Jurkat, Clone E6-1 (cell line): ENCODE measurements around the gene SIRT2.

Experiments used
- DNase-seq: peaks from one replicate; pipeline ENCODE4 v3.0.0-alpha.2; 2011; ENCODE audit warnings: low read depth, low spot score
- H3K4me3 ChIP-seq: 2 replicates; pipeline ENCODE4 v1.5.1; 2011; ENCODE audit warnings: mild to moderate bottlenecking, low read length, control low read depth, moderate library complexity

The SIRT2 gene

GRCh38 chr19:38921420-38922274 is 22.2 kb upstream of the SIRT2 start:
- H3K4me3 ChIP-seq = no peak overlapping the region
- DNase-seq = no peak

- no peak for DNase-seq
These were observed 21.4 kb upstream of the SIRT2 start for GRCh38 chr19:38920602-38921419.

DNA sequence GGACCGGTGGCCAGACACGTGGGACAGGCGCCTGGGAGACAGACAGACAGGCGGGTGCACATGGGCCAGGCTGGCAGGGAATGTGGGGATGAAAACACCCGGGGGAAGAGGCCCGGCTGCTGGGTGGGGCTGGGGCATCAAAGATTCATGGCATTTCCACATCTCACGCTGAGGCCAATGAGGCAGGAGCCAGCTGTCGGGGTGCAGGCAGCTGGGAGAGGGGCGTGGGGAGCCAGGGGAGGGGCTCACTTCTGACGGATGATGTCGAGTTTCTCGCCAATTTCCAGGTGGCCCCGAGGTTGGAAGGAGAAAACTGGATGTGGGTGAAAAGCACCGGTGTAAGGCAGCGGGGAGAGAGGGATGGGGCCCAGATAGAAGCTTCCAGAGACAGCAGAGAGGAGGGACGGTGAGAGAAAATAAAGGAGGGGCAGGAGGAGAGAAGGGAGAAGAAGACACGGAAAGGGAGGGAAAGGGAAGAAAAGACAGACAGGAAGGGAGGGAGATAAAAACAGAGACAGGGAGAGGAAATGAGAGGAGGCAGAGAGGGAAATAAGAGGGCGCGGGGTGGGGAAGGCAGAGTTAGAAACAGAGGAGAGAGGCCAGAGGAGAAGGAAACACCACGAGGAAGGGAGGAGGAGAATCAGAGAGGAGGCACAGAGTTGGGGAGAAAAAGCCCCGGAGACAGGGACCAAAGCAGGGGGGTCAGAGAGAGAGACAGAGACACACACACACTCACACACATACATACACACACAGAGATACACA is 20.6 kb upstream of the SIRT2 start:
- H3K4me3 ChIP-seq = no peak overlapping the region
- no peak for DNase-seq

More at GRCh38 chr19:38920602-38921419, 21.4 kb upstream of the SIRT2 start:
- H3K4me3 ChIP-seq = no peak overlapping the region

GRCh38 chr19:38918526-38918925 is 19.1 kb upstream of the SIRT2 start:
- DNase-seq = no peak
- no peak overlapping the region for H3K4me3 ChIP-seq

DNA sequence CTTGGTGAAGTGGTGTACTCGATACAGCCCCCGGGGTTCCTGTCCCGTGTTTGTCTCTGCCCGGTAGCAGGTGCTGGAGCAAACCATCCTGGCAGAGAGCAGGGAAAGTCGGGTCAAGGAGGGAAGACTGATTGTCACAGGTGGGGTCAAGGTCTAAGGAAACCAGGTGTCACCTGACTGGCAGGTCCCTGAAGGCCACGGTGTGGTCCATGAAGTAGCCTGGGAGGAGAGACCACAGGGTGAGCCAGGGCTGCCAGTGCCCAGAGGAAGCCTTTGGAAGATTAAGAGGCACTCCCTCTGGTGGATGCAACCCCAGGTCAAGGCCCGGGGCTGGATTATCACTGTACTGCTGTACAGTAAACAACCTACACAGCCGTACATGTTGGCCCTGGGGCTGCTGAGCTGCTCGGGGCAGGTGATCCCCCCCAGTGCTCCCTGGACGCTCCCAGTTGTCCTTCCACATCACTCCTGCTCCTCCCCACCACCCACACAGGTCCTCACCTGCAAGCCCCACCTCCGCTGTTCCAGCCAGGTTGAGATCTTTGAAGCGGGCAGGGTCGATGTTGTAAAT is 18.6 kb upstream of the SIRT2 start:
- DNase-seq = no peak
- H3K4me3 ChIP-seq = no peak overlapping the region

- DNase-seq = no peak
- H3K4me3 ChIP-seq = no peak overlapping the region
These were observed 18.1 kb upstream of the SIRT2 start for GRCh38 chr19:38917516-38917915.

DNA sequence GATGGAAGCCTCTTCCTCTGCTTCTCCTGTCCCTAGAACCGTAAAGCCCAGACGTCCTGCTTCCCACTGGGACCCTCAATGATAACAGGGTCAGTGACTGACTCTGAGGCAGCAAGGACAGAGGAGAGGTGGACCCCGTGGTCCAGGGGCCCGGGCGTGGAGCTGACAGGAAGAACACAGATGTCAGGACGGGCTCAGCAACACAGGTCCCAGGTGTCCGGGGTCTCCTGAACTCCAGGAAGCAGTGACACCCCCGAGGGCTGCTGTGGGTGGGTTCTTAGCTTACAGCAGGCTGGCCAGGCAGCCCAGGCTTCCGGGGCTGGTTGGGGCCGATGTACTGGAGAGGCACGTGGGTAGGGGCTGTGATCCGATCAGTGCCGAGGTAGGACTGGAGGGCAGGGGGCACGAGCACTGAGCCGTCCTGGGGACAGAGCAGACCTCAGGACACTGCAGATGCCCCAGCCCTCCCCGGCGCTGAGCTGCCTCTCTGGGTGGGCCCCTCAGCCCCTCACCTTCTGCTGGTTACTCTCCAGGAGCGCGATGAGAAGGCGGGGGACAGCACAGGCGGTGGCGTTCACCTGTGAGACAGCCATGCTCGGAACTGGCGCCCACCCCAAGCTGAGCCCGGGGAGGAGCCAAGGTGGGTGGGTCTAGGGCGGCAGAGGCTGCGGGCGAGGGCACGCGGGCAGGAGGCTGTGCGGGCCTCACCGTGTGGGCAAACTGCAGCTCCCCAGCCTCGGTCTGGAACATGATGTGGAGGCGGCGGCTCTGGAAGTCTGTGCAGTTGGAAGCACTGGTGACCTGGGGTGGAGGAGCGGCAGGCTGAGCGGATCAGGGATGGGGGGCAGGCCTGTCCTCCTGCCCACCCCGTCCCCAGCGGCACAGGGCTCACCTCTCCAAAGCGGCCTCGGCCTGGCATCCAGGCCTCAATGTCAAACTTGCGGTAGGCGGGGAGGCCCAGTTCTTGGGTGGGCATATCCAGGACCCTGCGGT is 16.2 kb upstream of the SIRT2 start:
- no peak for DNase-seq
- H3K4me3 ChIP-seq = no peak overlapping the region

- no peak for DNase-seq
- no peak overlapping the region for H3K4me3 ChIP-seq
These were observed 14.5 kb upstream of the SIRT2 start for GRCh38 chr19:38913958-38914357.

DNA sequence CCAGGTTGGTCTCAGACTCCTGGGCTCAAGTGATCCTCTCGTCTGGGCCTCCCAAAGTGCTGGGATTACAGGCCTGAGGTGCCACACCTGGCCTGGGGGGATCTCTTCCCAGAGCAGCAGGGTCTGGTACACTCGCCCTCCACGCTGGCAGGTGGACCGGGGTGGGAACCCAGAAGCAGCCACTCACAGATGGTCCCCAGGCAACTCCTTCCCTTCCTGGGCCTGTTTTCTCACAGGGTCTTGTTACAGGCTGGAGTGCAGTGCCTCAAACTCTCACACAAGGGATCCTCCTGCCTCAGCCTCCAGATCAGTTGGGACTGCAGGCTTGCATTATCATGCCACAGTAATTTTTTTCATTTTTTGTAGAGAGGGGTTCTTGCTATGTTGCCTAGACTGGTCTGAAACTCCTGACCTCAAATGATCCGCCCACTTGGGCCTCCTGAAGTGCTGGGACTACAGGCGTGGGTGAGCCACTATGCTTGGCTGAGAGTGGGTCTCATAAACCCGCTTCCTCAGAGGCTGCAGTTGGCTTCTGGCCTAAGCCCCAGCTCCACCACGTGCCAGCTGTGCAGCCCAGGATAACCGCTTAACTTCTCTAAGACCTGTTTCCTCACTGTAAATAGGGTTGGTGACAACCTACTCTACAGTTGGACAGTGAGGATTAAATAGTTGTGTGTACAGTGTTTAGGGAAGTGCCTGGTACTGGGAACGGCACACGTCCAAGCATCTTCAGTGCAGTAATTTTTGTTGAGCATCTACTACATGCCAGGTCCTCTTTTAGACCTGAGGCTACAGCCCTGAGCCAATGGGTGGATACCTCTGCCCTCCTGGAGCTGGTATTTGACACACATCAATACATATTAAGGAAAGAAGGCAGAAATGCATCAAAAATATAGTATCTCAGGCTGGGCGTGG is 13.4 kb upstream of the SIRT2 start:
- no peak overlapping the region for H3K4me3 ChIP-seq
- DNase-seq = no peak

GRCh38 chr19:38911388-38912001 is 12.1 kb upstream of the SIRT2 start:
- no peak overlapping the region for H3K4me3 ChIP-seq
- DNase-seq = no peak

DNA sequence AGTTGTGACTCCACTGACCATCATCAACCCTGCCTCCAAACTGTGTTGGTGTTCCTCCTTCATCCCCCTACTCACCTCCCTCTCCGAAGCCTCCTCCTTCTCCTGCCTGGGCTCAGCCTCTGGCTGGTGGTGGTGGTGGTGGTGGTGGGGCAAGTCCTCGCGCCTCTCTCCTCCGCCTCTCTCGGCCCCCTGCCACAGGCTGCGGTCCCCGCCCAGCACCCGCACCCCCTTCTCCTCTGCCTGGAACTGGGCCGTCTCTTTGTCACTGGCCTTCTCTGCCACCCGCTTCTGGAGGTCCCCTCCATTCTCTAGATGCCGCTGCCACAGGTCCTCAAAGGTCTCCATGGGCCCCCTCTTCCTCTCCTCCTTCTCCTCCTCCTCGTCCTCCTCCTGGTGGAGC is 11.1 kb upstream of the SIRT2 start:
- no peak for DNase-seq
- H3K4me3 ChIP-seq = no peak overlapping the region

GRCh38 chr19:38908911-38909310 is 9.5 kb upstream of the SIRT2 start:
- DNase-seq = no peak

GRCh38 chr19:38907670-38908069 is 8.3 kb upstream of the SIRT2 start:
- H3K4me3 ChIP-seq = no peak overlapping the region
- DNase-seq = no peak

More at GRCh38 chr19:38908911-38909310, 9.5 kb upstream of the SIRT2 start:
- no peak overlapping the region for H3K4me3 ChIP-seq

GRCh38 chr19:38907227-38907626 is 7.8 kb upstream of the SIRT2 start:
- DNase-seq = no peak
- no peak overlapping the region for H3K4me3 ChIP-seq

DNA sequence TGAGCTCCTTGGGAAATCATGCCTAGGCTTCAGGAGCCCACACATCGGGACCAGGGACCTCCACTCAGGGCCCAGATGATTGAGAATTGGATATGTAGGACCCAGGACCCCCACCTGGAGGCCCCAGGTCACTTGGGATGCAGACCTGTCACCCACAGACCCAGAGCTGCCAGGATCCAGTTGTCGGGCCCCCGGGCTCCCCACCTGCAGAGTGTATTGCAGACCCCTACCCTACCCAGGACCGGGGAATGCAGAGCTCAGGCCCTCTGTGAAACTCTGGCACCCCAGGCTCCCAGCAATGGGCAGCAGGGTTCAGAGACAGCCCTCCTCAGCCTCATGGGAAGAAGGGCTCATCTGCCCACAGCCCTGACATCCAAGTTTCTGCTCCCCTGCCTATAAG is 6.2 kb upstream of the SIRT2 start:
- no peak overlapping the region for H3K4me3 ChIP-seq
- no peak for DNase-seq

DNA sequence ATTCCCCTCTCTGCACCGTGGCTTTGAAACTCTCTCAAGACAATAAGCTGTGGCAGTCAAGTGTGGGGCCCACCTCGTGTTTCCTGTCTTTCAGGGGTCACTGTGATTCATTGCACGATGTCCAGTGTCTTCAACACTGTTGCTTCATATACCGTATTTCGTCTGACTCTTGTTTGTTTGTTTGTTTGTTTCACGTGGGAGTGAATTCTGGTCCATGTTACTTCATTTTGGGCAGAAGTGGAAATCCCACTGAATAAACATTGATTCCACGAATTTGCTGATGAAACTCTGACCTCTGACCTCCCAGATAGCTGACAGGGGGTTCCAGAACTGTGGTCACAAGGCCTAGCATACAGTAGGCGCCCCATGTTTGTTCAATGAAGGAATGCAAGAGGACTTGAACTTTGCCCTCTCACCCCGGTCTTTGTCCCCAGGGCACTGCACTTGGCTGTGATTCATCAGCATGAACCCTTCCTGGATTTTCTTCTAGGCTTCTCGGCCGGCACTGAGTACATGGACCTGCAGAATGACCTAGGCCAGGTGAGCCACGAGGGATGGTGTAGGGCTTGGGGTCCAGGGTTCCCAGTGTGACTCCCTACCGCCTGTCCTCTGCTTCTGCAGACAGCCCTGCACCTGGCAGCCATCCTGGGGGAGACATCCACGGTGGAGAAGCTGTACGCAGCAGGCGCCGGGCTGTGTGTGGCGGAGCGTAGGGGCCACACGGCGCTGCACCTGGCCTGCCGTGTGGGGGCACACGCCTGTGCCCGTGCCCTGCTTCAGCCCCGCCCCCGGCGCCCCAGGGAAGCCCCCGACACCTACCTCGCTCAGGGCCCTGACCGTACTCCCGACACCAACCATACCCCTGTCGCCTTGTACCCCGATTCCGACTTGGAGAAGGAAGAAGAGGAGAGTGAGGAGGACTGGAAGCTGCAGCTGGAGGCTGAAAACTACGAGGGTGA is 5.4 kb upstream of the SIRT2 start:
- no peak for DNase-seq
- no peak overlapping the region for H3K4me3 ChIP-seq
